Smooth muscle cell of the coronary artery (primary cell): Measurements from ENCODE around the gene MAP2K4. TPM values are rescaled to one million over a fixed set of nuclear protein-coding genes. Genes with fewer than 3 reads are reported as not detected.

ENCODE experiments used
- total RNA-seq: library from RNA; depleted of rRNA; stranded (reverse); fragments of >200 nt; gene quantifications from 2 replicates; pipeline ENCODE4 v1.2.3, GENCODE V29; 2014; ENCODE audit warnings: low replicate concordance

The MAP2K4 gene
- total RNA-seq, result 15.4 and 21.0 TPM in 2 replicates

GRCh38 chr17:12020642-12021622 lies at the start of gene MAP2K4:
TSS of gene MAP2K4 (plus strand) at chr17:12020877. CDS start at chr17:12020887, 10 bp downstream.

GRCh38 chr17:11997147-11997971 lies 23.3 kb upstream of the MAP2K4 start, which contains the start of gene ZNF18:
TSS of gene ZNF18 (minus strand) at chr17:11997475. CDS start at chr17:11992829, 4,646 bp downstream.

Other genes starting within 250 kb of the MAP2K4 start
- 6.2 and 10.1 TPM in 2 replicates for gene ZNF18, start 23.4 kb upstream of the MAP2K4 start, total RNA-seq